Skeletal muscle tissue (tissue), 4 donors: ENCODE measurements around the gene C17orf113. TPM values are rescaled to one million over a fixed set of nuclear protein-coding genes. Genes with fewer than 3 reads are reported as not detected.

Experiments used
- H3K27ac ChIP-seq: one replicate; pipeline ENCODE4 v1.7.0; 2013; ENCODE audit warnings: mild to moderate bottlenecking, low read depth, low read length, inconsistent platforms
- H3K27me3 ChIP-seq, 3 donors: one replicate each; pipeline ENCODE4 v1.7.0; 2013; ENCODE audit warnings: low read length in 3 of 3; ENCODE audit not compliant: control insufficient read depth in 3 of 3, insufficient read depth in 3 of 3
- H3K36me3 ChIP-seq, 3 donors: one replicate each; pipeline ENCODE4 v1.7.0; 2013; ENCODE audit warnings: low read length in 3 of 3; ENCODE audit not compliant: control insufficient read depth in 3 of 3, insufficient read depth in 3 of 3
- H3K4me1 ChIP-seq, 3 donors: one replicate each; pipeline ENCODE4 v1.7.0; 2013; ENCODE audit warnings: low read length in 3 of 3, mild to moderate bottlenecking in 3 of 3; ENCODE audit not compliant: control insufficient read depth in 3 of 3, insufficient read depth in 3 of 3
- H3K4me3 ChIP-seq, 3 donors: one replicate each; pipeline ENCODE4 v1.7.0; 2013; ENCODE audit warnings: low read length in 3 of 3
- H3K9ac ChIP-seq, 3 donors: one replicate each; pipeline ENCODE4 v1.7.0; 2013; ENCODE audit warnings: low read length in 3 of 3, mild to moderate bottlenecking in 3 of 3, moderate library complexity in 2 of 3, low read depth in 1 of 3
- H3K9me3 ChIP-seq, 3 donors: one replicate each; pipeline ENCODE4 v1.7.0; 2013; ENCODE audit warnings: low read length in 3 of 3; ENCODE audit not compliant: control insufficient read depth in 3 of 3
- total RNA-seq: library from RNA; depleted of rRNA; stranded (reverse); fragments of >200 nt; gene quantifications from one replicate; pipeline ENCODE4 v1.2.3, GENCODE V29; 2014
- donor health status: Osteomylitis.

The C17orf113 gene
- total RNA-seq: 1.6 TPM

- Histone ChIP-seq H3K36me3 (no peaks in the 10 kb centered on the region), H3K9ac (peak within 1 kb of the TSS; percentile 68 to 84 (median 81)), H3K27me3 (peaks cover 0 to 16% (median 3%) of the 10 kb centered on the region in 3 donors), H3K4me1 (peaks cover 11 to 14% (median 13%) of the 10 kb centered on the region in 3 donors), H3K4me3 (peak within 1 kb of the TSS; percentile 68 to 76 (median 71)), H3K27ac (no peak within 1 kb of the TSS), H3K9me3 (no peaks in the 10 kb centered on the region)
These were observed at the start of gene C17orf113 for GRCh38 chr17:42050393-42051012. Gene C17orf113 (minus strand): TSS chr17:42050601. CDS start chr17:42043376, 7,225 bp downstream.

DNA sequence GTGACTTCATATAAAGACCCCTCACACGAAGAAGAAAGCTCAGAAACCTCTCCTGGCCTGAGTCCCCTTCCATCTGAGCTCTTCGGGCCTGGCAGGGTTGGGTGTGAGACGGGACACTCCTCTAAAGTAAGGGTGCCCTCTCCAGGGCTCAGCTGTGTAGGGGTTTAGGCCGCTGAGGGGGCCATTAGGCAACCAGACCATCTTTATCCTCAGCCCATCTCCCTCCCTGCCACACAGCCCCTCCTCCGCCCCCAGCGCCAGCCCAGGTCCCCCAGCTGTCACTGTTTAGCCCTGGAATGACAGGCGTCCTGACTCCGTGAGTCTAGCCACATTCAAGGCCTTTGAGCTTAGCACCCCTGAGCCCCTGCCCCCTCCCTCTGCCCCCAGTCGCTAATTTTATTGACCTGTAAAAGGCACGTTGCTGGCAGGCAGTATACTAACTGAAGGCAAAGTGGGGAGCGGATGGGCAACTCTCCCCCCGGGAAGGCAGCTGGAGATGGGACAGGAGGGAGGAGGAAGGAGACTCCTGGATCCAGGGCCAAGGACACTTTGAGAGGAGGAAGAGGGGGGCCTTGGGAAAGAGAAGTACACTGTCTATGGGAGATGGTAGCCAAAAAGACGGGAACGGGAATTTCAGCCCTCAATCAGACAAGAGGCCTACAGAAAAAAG lies 48.5 kb upstream of the C17orf113 start:
- Histone ChIP-seq H3K4me1 (peaks cover 21 to 48% (median 34%) of the 10 kb centered on the region in 3 donors), H3K4me3 (no peak overlapping the region), H3K27me3 (peaks cover 4 to 18% (median 9%) of the 10 kb centered on the region in 3 donors)

DNA sequence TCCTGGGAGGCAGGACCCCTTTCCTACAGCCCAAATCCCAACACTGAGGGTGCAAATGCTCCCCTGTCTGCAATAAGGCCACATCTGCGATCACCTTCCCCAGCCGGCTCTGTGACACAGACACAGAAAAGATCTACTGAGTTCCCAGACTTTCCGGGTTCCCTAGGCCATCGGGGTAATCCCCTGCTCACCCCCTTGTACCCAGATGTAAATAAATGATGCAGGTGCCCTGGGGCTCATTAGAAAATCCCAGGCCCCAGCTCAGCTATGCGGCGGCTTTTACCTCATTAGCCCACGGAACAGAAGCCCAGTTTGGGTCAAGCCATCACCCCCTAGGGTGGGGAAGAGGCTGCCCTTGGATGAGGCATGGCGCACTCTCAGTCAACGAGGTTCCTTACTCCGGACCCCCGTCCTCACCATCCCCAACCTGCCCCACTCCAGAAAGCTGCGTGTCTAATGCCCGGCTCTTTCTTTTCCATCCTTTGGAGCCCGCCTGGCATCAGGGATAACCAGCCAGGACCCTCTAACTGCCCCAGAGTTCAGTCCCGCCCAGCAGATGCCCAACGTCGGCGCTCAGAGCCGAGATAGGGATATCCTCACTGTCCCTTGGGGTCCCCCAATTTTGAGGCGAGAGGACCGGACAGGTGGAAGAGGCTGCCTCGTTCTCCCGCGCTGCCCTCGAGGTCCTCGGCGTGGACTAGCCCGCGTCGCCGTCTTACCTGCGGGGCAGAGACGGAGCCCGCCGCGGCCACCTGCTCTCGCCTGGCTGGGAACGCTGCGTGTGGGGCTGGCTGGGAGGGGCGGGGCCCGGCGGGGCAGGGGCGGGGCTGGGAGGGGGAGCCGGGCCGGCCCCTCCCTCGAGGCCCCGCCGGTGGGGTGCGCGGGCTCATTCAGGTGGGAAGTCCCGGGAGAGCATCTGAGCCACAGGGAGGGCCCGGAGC lies 47.6 kb upstream of the C17orf113 start, which contains the start of gene ZNF385C:
ZNF385C (minus strand) TSS at position 783 of the 941 bp plus-strand sequence. CDS start 35,417 bp downstream, outside the sequence.
- Histone ChIP-seq H3K9ac (peak within 1 kb of the TSS in 1 of 3 donors; percentile 16), H3K4me3 (no peak within 1 kb of the TSS), H3K4me1 (peaks cover 21 to 48% (median 34%) of the 10 kb centered on the region in 3 donors), H3K27ac (peak within 1 kb of the TSS; percentile 19), H3K9me3 (no peaks in the 10 kb centered on the region), H3K36me3 (no peaks in the 10 kb centered on the region), H3K27me3 (peaks cover 4 to 18% (median 9%) of the 10 kb centered on the region in 3 donors)

More for the DNA sequence above, 48.5 kb upstream of the C17orf113 start:
- Histone ChIP-seq H3K9ac (no peak overlapping the region), H3K27ac (peak overlapping the region; percentile 19), H3K36me3 (peaks cover 0 to 3% (median 2%) of the 10 kb centered on the region in 3 donors), H3K9me3 (no peaks in the 10 kb centered on the region)

DNA sequence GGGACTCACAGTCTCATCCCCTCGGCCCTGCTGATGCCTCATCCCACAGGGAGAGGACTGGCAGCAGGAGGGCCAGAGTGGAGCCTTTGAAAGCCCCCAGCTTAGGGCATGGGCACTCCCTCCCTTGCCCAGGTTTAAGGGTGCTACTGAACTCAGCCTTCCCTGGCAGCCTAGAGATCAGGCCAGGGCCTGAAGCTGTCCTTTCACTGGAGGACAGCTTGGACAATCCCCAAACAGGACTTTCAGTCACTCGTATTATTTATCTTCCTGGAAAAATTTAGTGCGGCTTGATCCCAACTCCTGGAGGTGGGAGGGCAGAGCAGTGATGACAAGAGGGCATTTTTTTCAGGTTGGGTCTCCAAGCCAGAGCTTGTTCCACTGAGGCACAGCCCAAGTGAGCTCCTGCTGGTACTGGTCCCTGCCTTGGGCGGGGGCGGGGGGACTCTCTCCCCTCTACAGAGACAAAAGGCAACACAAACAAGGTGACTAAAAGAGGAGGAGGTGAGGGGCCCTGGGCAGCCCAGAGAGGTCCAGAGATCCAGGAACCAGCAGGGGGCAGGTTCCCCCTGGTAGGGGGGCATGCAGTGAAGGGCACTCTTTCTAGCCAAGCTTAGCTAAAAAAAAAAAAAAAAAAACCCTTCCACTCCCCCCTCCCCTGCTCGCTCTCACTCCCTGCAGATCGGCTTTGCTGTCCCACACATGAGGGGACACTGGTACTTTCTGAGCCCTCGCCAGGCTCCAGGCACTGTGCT lies 46.1 kb upstream of the C17orf113 start:
- peaks cover 16 to 41% (median 27%) of the 10 kb centered on the region in 3 donors for H3K4me1 ChIP-seq
- H3K9me3 ChIP-seq: no peaks in the 10 kb centered on the region
- peaks cover 4 to 18% (median 9%) of the 10 kb centered on the region in 3 donors for H3K27me3 ChIP-seq

GRCh38 chr17:42094375-42095069 lies 44.1 kb upstream of the C17orf113 start:
- H3K27ac ChIP-seq: no peak overlapping the region
- H3K4me1 ChIP-seq: peaks cover 17 to 41% (median 27%) of the 10 kb centered on the region in 3 donors
- H3K9me3 ChIP-seq: no peaks in the 10 kb centered on the region
- H3K36me3 ChIP-seq: no peaks in the 10 kb centered on the region
- H3K9ac ChIP-seq: peak overlapping the region in 1 of 3 donors; percentile 3
- no peak overlapping the region for H3K4me3 ChIP-seq
- H3K27me3 ChIP-seq: peaks cover 4 to 18% (median 9%) of the 10 kb centered on the region in 3 donors

More for the DNA sequence above, 46.1 kb upstream of the C17orf113 start:
- no peak overlapping the region for H3K9ac ChIP-seq
- no peak overlapping the region for H3K27ac ChIP-seq
- no peaks in the 10 kb centered on the region for H3K36me3 ChIP-seq
- no peak overlapping the region for H3K4me3 ChIP-seq

GRCh38 chr17:42092939-42093338 lies 42.5 kb upstream of the C17orf113 start:
- Histone ChIP-seq H3K4me1 (peaks cover 17 to 39% (median 27%) of the 10 kb centered on the region in 3 donors), H3K9ac (no peak overlapping the region), H3K27me3 (peaks cover 4 to 18% (median 9%) of the 10 kb centered on the region in 3 donors), H3K27ac (no peak overlapping the region), H3K4me3 (no peak overlapping the region), H3K36me3 (no peaks in the 10 kb centered on the region), H3K9me3 (no peaks in the 10 kb centered on the region)

DNA sequence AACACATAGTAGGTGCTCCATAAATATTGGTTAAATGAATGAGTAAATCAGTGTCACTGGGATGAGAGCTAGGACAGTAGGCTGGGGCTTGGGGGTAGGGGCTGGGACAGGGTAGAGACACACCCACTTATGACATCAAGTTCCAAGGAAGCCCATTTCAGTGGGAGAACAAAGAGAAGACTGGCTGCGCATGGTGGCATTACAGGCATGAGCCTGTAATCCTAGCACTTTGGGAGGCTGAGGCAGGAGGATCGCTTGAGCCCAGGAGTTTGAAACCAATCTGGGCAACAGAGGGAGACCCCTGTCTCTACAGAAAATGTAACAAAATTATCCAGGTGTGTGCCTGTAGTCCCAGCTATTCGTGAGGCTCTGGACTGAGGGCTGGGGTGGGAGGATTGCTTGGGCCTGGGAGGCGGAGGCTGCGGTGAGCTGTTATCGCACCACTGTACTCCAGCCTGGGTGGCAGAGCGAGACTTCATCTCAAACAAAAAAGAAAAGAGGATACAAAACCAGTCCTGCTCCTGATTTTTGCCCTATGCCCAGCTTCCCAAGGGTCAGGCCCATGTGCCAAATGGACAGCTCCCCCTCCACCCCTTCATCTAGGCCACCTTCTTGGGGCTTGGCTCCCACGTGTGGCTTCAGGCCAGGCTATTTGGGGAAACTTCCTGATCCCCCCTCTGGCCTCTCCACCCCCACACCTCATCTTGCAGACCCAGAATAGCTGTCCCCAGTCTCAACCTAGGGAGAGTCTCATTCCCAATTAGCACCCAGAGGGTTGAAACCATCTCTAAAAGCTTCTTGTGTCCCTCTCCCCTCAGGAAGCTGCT lies 40.8 kb upstream of the C17orf113 start:
- H3K9ac ChIP-seq: no peak overlapping the region
- peaks cover 0 to 6% (median 4%) of the 10 kb centered on the region in 3 donors for H3K27me3 ChIP-seq

GRCh38 chr17:42088736-42089135 lies 38.3 kb upstream of the C17orf113 start:
- H3K4me1 ChIP-seq: peaks cover 7 to 10% (median 8%) of the 10 kb centered on the region in 3 donors
- no peaks in the 10 kb centered on the region for H3K9me3 ChIP-seq
- H3K9ac ChIP-seq: no peak overlapping the region
- H3K36me3 ChIP-seq: no peaks in the 10 kb centered on the region
- H3K27ac ChIP-seq: no peak overlapping the region
- H3K27me3 ChIP-seq: peaks cover 0 to 3% (median 0%) of the 10 kb centered on the region in 3 donors
- H3K4me3 ChIP-seq: no peak overlapping the region

More for the DNA sequence above, 40.8 kb upstream of the C17orf113 start:
- peaks cover 17 to 28% (median 23%) of the 10 kb centered on the region in 3 donors for H3K4me1 ChIP-seq
- H3K27ac ChIP-seq: no peak overlapping the region
- no peaks in the 10 kb centered on the region for H3K36me3 ChIP-seq
- H3K9me3 ChIP-seq: no peaks in the 10 kb centered on the region
- no peak overlapping the region for H3K4me3 ChIP-seq
